GM18909 (cell line): ENCODE measurements around the gene FAM72A.
"Not testable (repeated sequence)": the region's sequence is repeated elsewhere in the genome, so short reads cannot be mapped to it uniquely, and the experiment has no call there.

ENCODE experiments used
- ATAC-seq: cut with Tn5 transposase; IDR thresholded peaks from one replicate; pipeline ENCODE4 v1.9.1; 2021; ENCODE audit warnings: mild to moderate bottlenecking; ENCODE audit not compliant: unreplicated experiment, poor library complexity

FAM72A gene

DNA sequence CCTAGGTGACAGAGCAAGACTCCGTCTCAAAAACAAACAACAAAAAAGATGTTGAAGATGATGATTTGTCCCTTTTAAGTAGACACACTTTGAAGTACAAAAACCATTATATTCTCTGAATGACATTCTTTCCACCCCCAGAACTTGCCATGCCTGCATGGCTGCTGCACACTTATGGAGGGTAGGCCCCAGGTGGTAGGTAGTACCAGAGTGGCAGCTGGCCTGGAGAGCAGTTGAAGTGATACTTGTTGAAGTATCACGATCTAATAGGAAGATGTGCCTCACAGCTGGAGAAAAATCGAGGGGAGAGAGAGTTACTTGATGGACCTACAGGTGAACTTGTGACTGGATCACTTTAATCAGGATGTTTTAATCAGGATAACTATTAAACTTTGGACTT, 15.6 kb upstream of the FAM72A start:
- ATAC-seq: not testable (repeated sequence)

DNA sequence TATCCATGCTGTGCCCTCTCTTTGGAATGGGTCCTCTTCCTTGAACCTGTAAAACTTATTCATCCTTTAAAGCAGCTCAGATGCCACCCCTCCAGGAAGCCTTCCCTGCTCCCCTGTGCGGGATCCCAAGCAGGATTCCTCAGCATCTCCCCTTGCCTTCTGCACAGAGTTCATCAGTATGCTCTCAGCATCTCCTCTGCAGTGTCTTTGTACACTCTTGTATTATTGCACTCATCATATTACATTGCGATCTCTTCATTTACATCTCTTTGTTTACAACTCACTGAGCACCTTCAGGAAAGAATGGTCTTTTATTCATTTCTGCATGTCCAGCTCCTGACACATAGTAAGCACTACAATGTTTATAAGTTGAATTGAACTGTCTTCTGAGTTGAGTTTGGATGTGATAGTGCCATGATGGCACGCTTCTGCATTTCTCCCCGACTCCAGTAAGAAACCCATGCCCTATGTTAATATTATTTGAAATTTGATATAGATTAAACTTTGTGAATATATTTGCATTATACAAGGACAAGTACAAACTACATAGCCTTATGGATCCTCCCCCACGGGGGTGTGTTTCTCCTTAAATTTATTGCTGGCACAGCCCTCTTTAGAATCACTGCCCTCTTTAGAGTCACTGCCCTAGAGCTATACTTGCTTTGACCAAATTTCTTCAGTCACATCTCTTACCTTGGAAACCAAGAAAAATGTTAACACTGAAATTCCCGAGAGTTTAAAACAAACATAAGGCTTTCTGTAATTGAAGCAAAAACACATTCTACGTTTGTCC, 13.2 kb upstream of the FAM72A start:
- not testable (repeated sequence) for ATAC-seq

DNA sequence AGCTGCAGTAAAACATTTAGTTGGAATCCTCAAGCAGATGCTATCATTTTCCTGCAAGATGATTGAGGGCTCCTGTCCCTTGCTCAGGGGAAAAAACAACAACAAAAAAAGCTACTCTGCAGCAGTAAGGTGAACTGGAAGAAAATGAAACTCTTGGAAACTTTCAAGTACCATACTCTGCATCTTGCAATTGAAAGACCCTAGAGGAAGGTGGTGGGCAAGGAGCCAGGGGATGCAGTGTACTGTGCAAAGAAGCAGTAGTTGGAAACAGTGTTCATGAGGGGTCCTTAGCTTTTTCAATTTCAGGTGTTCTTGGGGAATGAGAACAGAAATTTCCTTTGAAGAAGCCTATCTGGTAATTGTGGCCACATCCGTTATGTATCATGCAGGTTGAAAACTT, 8.2 kb upstream of the FAM72A start:
- not testable (repeated sequence) for ATAC-seq

DNA sequence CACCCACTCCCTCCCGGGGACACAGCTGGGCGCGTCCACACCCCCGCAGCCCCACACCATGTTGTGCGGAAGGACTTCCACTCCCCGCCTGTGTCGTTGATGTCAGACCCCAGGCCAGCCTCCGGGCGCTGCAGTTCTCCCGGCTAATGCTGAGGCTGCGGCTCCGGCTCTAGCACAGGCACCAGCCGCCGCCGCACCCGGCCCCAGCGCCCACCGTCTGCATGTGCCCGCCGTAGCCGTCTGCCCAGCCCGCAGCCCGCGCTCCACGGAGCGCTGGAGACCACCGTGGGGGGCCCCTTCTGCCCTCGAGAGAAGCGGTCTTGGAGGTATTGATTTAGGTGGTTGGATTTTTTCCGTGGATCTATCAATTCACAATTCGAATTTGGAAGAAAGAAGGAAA, 2.9 kb upstream of the FAM72A start:
- not testable (repeated sequence) for ATAC-seq

DNA sequence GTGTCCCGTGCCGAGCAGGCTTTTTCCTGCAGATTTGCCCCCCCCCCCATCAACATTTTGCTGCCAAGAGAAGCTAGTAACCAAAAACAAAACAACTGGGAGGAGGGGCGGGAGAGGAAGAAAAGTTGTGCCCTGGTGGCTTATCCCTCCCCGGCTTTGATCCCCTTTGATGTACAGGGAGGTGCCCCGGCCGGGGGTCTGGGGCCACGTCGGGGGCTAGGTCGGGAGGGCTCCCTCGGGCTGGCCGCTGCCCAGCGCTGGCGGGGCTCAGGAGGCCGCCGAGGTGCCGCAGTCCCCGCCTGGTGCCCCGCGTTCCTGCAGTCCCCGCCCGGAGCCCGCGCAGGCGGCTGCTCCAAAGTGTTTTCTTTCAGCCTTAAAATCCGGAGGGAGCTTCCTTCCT, 2.2 kb upstream of the FAM72A start:
- not testable (repeated sequence) for ATAC-seq

DNA sequence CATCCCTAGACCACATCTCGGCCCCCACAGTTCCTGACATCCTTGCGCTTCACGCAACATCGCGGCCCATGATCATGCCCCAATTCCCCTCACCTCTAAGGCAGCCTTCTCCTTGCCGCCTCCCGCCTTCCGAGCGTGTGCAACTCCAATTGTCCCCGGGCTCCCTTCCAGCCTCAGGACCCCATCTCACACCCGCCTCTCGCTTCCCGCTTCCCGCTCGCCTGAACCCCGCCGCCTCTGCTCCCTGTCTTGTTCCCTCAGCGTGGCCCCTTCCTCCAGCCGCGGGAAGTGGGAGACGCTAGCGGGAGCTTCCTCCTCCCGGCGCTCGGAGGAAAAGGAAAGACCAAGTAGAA, 1.5 kb upstream of the FAM72A start:
- ATAC-seq: not testable (repeated sequence)

DNA sequence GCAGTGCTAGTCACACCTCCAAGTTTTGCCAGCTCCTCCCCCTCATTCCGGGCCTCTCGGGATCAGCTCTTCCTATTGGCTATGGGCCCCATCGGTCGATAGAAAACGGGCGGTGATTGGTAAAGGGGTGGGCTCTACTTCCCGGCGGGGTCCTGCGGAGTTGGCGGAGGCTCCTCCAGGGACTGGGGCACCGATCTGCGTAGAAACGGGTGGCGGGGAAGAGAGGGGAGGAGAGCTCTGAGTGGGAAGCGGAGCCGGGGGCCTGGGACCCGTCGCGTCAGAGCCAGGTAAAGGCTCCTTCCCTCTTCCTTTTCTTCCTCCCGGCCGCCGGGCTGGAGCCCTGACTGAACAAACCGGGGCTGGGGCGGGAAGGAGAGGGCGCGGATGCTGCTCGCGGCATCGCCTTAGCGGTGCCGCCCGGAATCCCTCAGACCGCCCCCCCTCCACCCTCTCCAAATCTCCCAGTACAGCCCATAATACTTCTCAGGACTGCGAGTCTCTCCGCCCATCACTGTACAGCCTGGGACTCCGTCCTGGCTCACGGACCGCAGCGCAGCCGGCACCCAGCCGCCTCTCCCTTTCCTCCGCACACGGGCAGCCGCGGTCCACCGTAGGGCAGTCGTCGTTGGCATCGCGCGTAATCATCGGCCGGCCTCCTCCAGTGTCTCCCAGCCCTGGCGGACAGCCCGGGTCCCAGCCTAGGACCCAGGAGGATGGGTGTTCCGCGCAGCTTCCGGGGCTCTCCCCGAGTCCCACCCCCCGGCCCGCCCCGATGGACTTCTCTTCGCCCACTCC, 922 bp upstream of the FAM72A start, which contains the start of gene SRGAP2:
Gene SRGAP2 (plus strand): TSS at position 178 of the 795 bp plus-strand sequence. CDS start 2,430 bp downstream, outside the sequence.
- peak; percentile 5 for ATAC-seq

DNA sequence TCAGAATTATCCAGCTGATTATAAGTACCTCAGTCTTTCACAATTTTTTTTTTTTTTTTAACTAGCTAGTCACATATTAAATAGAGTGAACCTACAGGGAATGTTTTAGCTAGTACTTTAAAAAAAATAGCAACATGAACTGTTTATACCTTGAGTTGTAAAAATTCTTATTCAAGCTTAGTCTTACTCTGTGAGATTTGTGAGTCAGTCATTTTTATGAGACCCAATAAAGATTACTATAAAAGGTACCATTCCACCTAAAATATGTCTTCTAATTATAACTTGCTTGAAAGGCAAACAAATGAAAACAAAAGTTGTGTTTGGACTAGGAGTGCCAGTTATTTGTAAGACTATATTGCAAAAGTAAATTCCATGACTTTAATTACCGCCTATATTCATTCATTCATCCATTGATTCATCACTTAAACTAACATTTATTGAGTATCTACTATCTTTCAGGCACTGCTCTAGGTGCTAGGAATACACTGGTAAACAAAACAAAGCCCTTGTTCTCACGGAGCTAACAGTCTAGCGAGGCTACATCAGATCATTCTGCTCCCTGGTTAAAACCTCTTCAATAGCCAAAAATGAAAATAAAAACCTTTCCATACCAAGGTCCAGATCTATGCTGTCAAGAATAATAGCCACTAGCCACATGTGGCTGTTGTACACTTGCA, 5.8 kb downstream of the FAM72A start:
- ATAC-seq: not testable (repeated sequence)

DNA sequence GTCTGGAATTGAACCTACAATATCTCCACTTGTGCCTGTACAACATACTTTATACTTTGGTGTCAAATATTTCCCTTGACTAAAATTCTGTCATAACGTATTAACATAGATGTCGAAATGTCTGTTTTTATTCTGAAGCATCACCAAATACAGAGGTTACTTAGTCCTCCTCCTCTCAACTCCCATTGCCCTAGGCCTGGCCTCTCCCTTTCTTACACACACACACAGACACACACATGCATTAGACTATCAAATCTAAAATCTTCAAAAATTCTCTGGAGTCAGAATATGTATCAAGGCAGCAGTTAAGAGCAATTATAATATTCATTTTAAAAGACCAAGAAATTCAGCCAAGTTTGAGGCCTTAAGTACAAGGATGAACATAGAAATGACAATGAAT, 7.5 kb downstream of the FAM72A start:
- not testable (repeated sequence) for ATAC-seq

DNA sequence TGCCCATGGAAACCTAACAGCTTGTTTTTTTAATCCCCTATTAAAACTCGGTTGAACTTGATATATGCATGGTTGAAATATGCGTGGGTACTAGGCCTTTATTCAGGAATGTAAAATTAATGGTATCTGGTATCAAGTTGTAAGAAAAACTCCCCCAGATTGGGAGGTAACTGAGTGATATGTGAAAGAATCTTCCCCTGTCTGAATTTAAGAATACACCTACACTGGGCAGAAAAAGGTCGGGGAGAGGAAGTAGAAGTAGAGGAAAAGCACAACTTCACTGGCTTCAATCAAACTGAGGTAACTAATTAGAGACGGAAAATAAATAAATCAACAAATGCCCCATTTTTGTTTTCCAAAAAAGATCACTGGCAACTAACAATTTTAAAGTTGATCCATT, 15.8 kb downstream of the FAM72A start:
- not testable (repeated sequence) for ATAC-seq

DNA sequence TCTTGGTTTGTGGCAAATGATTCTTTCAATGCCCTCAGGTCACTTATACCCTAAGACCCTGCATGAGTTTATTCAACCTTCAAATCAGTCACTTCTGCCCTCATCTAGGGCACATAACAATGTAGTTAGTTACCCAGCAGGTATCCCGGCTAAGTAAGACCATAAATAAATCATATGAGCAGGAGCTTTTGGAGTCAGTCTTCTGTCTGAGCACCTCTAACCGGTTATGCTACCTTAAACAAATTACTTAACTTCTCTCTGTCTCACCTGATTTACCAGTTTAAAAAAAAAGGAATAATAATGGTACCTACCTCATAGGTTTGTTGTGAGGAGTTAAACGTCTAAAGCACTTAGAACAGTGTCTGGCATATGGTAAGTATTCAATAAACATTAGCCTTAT, 16.9 kb downstream of the FAM72A start:
- not testable (repeated sequence) for ATAC-seq

DNA sequence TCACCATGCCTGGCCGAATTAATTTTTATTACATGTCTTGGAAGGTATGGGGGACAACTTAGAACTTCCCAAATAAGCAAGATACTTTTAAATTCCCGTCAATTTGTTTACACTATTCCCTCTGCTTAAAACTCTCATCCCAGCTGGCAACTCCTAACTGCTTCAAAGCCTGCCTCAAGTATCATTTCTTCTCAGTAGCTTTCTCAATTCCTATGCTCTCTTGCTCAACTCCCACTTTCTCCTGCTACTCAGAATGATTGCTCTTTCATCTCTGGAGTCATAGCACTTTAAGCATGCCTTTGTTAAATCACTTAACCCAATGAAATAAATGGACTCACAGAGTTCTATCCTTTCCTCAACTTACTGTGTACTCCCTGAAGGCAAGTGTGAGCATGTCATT, 18.9 kb downstream of the FAM72A start:
- not testable (repeated sequence) for ATAC-seq

DNA sequence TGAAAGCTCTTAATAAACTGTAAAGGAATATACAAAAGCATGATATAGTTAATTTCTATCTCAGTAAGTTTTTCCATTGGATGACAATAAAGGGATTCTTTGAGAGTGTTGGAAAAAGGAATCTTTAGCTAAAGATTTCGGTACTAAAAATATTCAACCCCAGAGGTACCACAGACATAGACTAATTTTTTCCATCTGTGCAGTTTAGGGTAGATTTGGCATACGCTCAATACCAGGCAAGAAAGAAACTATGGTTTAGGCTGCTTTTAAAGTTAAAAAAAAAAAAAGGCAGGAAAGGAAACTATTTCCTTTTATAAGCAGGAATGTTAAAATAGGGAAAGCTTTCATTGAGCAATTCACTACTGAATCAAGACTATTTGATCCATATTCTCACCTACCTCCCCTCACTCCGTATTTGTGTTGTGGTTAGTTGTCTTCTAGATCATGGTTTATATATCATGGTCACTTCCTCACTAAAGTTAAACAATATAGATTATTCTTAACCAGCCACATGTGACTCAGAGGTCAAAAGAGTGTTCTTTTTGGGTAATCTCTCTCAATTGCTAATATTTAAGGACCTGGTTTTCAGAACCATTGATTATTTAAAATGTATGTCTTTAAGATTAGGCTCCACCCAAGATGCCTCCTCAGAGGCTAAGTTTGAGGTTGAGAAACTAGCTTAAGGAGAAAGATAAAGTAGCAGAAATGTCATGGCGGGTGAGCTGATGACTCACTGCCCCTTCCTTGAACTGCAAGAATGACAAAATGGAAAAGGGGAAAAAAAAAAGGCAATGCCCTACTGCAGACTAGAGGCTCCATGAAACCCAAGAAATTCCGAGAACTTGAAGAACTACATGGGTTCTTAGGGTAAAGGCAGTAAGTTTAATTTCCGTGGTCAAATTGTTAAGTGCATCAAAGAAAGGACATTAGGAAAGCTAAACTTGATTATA, 20.0 kb downstream of the FAM72A start:
- ATAC-seq: not testable (repeated sequence)

DNA sequence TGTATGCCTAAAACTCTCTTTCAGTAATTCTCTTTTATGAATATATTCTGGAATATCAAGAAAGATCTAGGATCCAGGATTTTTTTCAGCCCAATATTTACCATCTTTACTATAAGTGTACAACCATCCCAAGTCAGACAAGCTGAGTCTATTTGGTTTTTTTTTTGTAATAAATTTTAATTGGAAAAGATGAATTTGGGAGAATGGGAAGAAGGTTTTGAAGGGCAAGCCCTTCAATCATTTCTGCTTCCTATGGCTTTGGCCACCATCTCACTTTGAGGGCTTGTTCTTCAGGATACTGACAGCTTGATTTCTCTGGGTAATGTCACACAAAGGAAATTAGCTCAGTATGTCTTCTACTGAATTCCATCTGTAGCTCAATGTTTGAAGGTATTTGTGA, 23.0 kb downstream of the FAM72A start:
- ATAC-seq: not testable (repeated sequence)

DNA sequence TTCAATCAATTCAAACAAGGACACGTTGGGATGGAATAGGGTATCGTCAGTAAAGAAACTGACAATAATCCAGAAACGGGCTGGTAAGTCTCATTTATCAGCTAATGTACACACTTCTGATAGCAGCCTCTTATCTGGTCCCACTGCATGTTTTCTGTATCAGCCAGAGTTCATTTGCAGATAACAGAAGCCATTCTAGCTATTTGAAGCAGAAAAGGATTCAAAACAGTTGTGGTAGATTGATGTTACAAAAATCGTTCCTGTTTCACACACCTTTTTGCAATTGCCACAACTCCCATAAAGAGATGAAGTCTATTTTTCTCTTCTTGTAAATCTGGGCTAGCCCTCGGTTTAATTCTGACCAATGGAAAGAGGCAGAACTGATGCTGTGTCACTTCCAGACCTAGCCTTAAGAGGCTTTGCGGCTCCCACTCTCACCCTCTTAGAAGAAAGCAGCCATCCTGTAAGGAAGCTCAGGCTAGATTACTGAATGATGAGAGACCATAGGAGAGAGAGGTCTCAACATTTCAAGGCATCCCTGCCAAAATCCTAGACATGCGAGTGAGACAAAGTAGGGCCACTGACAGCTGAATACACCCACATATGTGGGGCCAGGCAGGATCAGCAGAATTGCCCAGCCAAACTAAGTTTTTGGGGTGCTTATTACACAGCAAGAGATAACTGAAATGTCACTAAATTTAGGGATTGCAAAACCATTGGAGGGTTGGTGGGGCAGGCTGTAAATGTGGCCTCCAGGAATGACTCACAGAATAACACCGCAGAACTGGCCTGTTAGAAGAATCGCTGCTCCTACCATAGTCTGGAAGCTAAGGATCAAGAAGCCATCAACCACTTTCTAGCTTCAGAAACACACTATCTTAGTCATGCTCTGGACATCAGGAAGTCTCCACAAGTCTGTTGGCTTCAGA, 24.3 kb downstream of the FAM72A start:
- not testable (repeated sequence) for ATAC-seq

DNA sequence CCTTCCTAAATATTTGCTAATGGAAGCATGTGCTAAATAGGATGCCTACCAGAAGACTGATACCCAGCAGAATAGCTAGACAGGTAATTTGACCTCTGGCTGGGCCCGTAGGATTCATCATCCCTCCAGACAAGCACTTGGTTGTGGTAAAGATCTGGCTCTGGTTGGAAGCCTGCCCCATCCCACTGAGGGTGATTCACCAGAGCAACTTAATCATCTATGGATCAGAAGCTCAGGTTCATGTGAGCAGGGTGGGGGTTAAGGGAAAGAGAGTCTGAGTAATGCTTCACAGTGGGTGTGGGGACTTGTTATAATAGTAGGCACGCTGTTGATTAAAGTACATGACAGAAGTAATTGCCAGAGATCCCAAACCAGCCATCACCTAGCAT, 26.5 kb downstream of the FAM72A start:
- not testable (repeated sequence) for ATAC-seq

DNA sequence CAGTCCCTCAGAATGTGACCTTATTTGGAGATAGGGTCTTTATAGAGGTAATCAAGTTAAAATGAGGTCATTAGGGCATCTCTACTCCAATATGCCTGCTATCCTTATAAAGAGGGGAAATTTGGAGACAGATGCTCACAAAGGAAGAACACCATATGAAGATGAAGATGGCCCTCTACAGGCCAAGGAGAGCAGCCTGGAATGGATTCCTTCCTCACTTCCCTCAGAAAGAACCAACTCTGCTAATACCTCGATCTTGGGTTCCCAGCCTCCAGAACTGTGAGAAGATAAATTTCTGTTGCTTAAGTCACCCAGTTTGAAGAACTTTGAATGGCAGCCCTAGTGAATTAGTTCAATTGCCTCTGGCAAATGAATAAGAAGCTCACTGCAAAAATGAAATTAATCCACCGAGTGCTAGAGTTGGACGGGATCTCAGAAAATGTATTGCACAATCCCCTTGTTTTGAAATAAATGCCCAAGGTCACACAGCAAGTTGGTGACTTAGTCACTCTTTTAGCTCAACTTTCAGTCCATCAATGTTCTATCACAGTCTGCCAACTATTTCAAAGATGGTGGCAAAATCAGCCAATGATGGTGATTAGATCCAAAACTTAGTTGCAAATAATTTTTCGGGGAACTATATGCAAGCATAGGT, 27.1 kb downstream of the FAM72A start:
- ATAC-seq: not testable (repeated sequence)

DNA sequence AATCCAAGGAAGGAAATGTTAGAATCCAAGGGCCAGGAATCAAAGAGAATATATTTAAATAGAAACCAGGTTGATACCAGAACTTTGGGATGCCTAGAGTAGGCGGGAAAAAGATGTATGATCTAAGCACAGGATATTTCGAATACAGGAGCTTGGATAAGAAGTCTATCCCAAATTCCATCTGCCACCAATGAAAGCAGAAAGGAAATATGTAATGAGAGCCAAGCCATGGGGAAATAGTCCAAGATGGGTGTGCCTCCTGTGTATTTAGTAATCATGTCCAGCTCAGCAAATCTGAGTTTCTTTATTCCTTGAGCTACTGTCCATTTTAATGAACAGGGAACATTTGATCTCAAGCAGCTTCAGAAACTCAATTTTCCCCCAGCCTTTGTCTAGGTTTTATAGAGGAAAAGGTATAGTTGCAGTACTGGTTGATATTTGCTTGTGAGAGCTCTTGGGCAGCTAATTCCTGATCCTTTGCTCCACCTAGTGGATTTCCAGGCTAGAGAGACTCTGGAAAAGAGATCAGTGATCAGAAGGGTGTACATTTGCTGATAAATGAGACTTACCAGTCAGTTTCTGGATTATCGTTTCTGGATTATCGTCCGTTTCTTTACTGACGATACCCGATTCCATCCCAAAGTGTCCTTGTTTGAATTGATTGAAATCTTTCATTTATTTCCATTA, 28.3 kb downstream of the FAM72A start:
- not testable (repeated sequence) for ATAC-seq
